HG03097 (cell line): Measurements from ENCODE around the gene TANK.
"Not testable (repeated sequence)": the region's sequence is repeated elsewhere in the genome, so short reads cannot be mapped to it uniquely, and the experiment has no call there.

Experiments used
- ATAC-seq: cut with Tn5 transposase; IDR thresholded peaks from one replicate; pipeline ENCODE4 v1.9.1; 2021; ENCODE audit not compliant: unreplicated experiment, low FRiP score

Gene TANK

GRCh38 chr2:161257123-161257952 lies 97.1 kb downstream of the TANK start:
- ATAC-seq, result no peak

GRCh38 chr2:161265874-161266273 lies 105.6 kb downstream of the TANK start:
- no peak for ATAC-seq

GRCh38 chr2:161269111-161269510 lies 108.9 kb downstream of the TANK start:
- no peak for ATAC-seq

GRCh38 chr2:161273038-161273760 lies 113.0 kb downstream of the TANK start:
- no peak for ATAC-seq

- ATAC-seq, result not testable (repeated sequence)
These were observed 118.5 kb downstream of the TANK start for GRCh38 chr2:161278564-161279229.

- ATAC-seq, result not testable (repeated sequence)
These were observed 119.1 kb downstream of the TANK start for GRCh38 chr2:161279230-161279815.

- ATAC-seq, result not testable (repeated sequence)
These were observed 120.7 kb downstream of the TANK start for GRCh38 chr2:161280906-161281323.

- ATAC-seq, result not testable (repeated sequence)
These were observed 121.5 kb downstream of the TANK start for GRCh38 chr2:161281615-161282310.

- ATAC-seq, result not testable (repeated sequence)
These were observed 122.0 kb downstream of the TANK start for GRCh38 chr2:161282311-161282644.

- no peak for ATAC-seq
These were observed 123.7 kb downstream of the TANK start for GRCh38 chr2:161283926-161284325.
